ENCODE data around the gene RPSA.
A peak's percentile ranks its signal among the peaks of the same experiment; 100 is the strongest.

Gene RPSA

GRCh38 chr3:39381432-39381831 lies 25.1 kb upstream of the RPSA start:
- no peak overlapping the region for H3K4me3 ChIP-seq (ENCODE audit: low read depth, low read length)
- DNase-seq (ENCODE audit: low read depth), result no peak
- TF ChIP-seq MAX (IDR thresholded peaks at IDR 0.05; ENCODE audit: low read depth, low read length) (no peak), MYC (IDR thresholded peaks at IDR 0.05; ENCODE audit: low read depth, low read length) (no peak), CTCF (IDR thresholded peaks at IDR 0.05; ENCODE audit: low read depth, low read length) (no peak), POLR2A (IDR thresholded peaks at IDR 0.05; ENCODE audit: extremely low read depth, insufficient read length) (no peak)

- peak within 1 kb of the TSS; percentile 80 for H3K4me3 ChIP-seq (ENCODE audit: low read depth, low read length)
- DNase-seq (ENCODE audit: low read depth), result peak; percentile 94
- TF ChIP-seq MYC (IDR thresholded peaks at IDR 0.05; ENCODE audit: low read depth, low read length) (no peak; the same call in 1 of the 2 replicates), CTCF (IDR thresholded peaks at IDR 0.05; ENCODE audit: low read depth, low read length) (peak; percentile 48), POLR2A (IDR thresholded peaks at IDR 0.05; ENCODE audit: extremely low read depth, insufficient read length) (peak; percentile 73), MAX (IDR thresholded peaks at IDR 0.05; ENCODE audit: low read depth, low read length) (peak; percentile 91)
Measured at GRCh38 chr3:39383045-39383880, 23.3 kb upstream of the RPSA start, which contains the start of gene SLC25A38. Gene SLC25A38 (plus strand): TSS chr3:39383370. CDS start chr3:39383725, 355 bp downstream.

- DNase-seq (ENCODE audit: low read depth), result peak; percentile 97
- peak overlapping the region; percentile 80 for H3K4me3 ChIP-seq (ENCODE audit: low read depth, low read length)
- no peak for TF ChIP-seq CTCF (IDR thresholded peaks at IDR 0.05; ENCODE audit: low read depth, low read length)
- TF ChIP-seq MAX (IDR thresholded peaks at IDR 0.05; ENCODE audit: low read depth, low read length), result peak; percentile 86
- TF ChIP-seq POLR2A (IDR thresholded peaks at IDR 0.05; ENCODE audit: extremely low read depth, insufficient read length), result peak; percentile 87
- TF ChIP-seq MYC (IDR thresholded peaks at IDR 0.05; ENCODE audit: low read depth, low read length), result peak; percentile 93
Measured at GRCh38 chr3:39383881-39384664, 22.4 kb upstream of the RPSA start.

- no peak for DNase-seq (ENCODE audit: low read depth)
- peak overlapping the region; percentile 79 for H3K4me3 ChIP-seq (ENCODE audit: low read depth, low read length)
- TF ChIP-seq CTCF (IDR thresholded peaks at IDR 0.05; ENCODE audit: low read depth, low read length) (no peak), MYC (IDR thresholded peaks at IDR 0.05; ENCODE audit: low read depth, low read length) (no peak), MAX (IDR thresholded peaks at IDR 0.05; ENCODE audit: low read depth, low read length) (no peak)
Measured at GRCh38 chr3:39384665-39385000, 21.9 kb upstream of the RPSA start.

- peak overlapping the region; percentile 79 for H3K4me3 ChIP-seq (ENCODE audit: low read depth, low read length)
- no peak for TF ChIP-seq MAX (IDR thresholded peaks at IDR 0.05; ENCODE audit: low read depth, low read length)
- no peak for TF ChIP-seq MYC (IDR thresholded peaks at IDR 0.05; ENCODE audit: low read depth, low read length)
- TF ChIP-seq POLR2A (IDR thresholded peaks at IDR 0.05; ENCODE audit: extremely low read depth, insufficient read length), result no peak
- no peak for TF ChIP-seq CTCF (IDR thresholded peaks at IDR 0.05; ENCODE audit: low read depth, low read length)
- peak; percentile 28 for DNase-seq (ENCODE audit: low read depth)
Measured at GRCh38 chr3:39385456-39386090, 20.9 kb upstream of the RPSA start.

Data from NB4 (cell line).